Hindlimb muscle (tissue), 1 donor: ENCODE results near the gene HMX1. TPM values are rescaled to one million over a fixed set of nuclear protein-coding genes. Genes with fewer than 3 reads are reported as not detected.

ENCODE experiments used
- DNase-seq: peaks from one replicate; pipeline ENCODE4 v3.0.0-alpha.2; 2013
- polyA plus RNA-seq: library from polyadenylated mRNA; unstranded; fragments of 120-200 nt; gene quantifications from one replicate; pipeline ENCODE4 v1.2.1, GENCODE V29; 2013; ENCODE audit not compliant: insufficient read length

The HMX1 gene
- polyA plus RNA-seq, 1 donor = not detected

- no peak for DNase-seq
Measured at GRCh38 chr4:8817813-8818062, 53.9 kb downstream of the HMX1 start.

- no peak for DNase-seq
Measured at GRCh38 chr4:8817096-8817812, 54.4 kb downstream of the HMX1 start.
